Esophagus (tissue), 2 donors: ENCODE measurements around the gene AQP3. TPM values are rescaled to one million over a fixed set of nuclear protein-coding genes. Genes with fewer than 3 reads are reported as not detected.

Source experiments
- H3K27ac ChIP-seq, 2 donors: one replicate each; pipeline ENCODE4 v1.5.1; 2013; ENCODE audit warnings: low read depth in 2 of 2, mild to moderate bottlenecking in 2 of 2, inconsistent platforms in 1 of 2, low read length in 1 of 2, moderate library complexity in 1 of 2
- H3K27me3 ChIP-seq, 2 donors: one replicate each; pipeline ENCODE4 v1.6.1; 2013; ENCODE audit warnings: low read length in 2 of 2, control low read depth in 1 of 2, mild to moderate bottlenecking in 1 of 2; ENCODE audit not compliant: insufficient read depth in 2 of 2, control insufficient read depth in 1 of 2
- H3K36me3 ChIP-seq, 2 donors: one replicate each; pipeline ENCODE4 v1.6.1; 2013; ENCODE audit warnings: low read length in 1 of 2; ENCODE audit not compliant: control insufficient read depth in 2 of 2, insufficient read depth in 2 of 2
- H3K4me1 ChIP-seq, 2 donors: one replicate each; pipeline ENCODE4 v1.6.1; 2013; ENCODE audit warnings: low read length in 1 of 2; ENCODE audit not compliant: control insufficient read depth in 2 of 2, insufficient read depth in 2 of 2
- H3K4me3 ChIP-seq, 2 donors: one replicate each; pipeline ENCODE4 v1.5.1; 2013; ENCODE audit warnings: low read length in 2 of 2, mild to moderate bottlenecking in 2 of 2, low read depth in 1 of 2, moderate library complexity in 1 of 2
- H3K9me3 ChIP-seq, 2 donors: one replicate each; pipeline ENCODE4 v1.6.1; 2013; ENCODE audit warnings: mild to moderate bottlenecking in 2 of 2, low read depth in 1 of 2, low read length in 1 of 2, moderate library complexity in 1 of 2; ENCODE audit not compliant: control insufficient read depth in 2 of 2, insufficient read depth in 1 of 2
- WGBS, 2 donors: extraction: QIAGEN DNeasy Blood & Tissue Kit; methylation state at CpG; one replicate each; pipeline ENCODE4 v1.1.7; 2013; 5-methylcytosine and 5-hydroxymethylcytosine counted together
- polyA plus RNA-seq, 2 donors: library from polyadenylated mRNA; stranded (reverse); fragments of 200-250 nt; gene quantifications; one replicate each; pipeline ENCODE4 v1.2.3, GENCODE V29; 2013
- donor health status: healthy with polysubstance abuse.
- donor health status: Bipolar disorder and iron deficiency.

Gene AQP3
- polyA plus RNA-seq, 2 donors: 933 to 1,009 TPM

DNA sequence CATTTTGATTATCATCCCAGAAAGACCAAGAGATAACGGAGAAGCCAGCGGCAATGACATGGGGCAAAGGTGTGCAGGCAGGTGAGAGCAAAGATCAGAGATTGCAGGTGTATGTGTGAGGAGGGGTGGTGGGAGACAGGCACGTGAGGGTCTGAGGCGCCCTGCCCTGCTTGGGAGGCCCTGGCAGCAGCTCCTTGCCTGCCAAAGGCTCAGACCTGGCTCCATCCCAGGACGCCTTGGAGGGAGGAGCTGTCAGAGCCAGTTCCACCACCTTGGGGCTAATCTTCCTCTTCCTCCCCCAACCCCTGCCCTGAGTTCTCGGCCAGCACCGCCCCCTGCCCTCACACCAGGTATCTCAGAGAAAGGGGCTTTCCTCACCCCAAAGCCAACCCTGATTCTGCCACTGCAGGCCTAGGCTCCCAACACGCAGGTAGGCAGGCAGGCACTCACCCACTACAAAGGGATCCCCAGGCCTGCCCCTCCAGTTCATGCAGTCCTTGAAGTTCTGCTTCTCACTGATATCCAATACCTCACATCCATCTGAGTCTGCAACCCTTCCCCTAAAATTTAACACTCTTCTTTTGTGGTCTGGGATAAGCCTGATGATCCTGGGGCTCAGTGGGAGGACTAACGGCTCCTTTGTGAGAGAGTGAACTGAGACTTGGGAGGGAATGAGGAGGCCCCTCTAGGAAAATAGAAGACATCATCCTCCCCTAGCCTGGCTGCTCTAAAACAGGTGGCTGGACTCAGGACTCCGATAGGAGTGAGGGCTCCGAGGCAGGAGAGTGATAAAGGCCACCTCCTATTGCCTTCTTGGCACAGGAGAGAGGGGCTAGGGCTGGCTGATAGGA is 1.8 kb downstream of the AQP3 start:
- peak overlapping the region; percentile 86 to 88 for H3K4me3 ChIP-seq

DNA sequence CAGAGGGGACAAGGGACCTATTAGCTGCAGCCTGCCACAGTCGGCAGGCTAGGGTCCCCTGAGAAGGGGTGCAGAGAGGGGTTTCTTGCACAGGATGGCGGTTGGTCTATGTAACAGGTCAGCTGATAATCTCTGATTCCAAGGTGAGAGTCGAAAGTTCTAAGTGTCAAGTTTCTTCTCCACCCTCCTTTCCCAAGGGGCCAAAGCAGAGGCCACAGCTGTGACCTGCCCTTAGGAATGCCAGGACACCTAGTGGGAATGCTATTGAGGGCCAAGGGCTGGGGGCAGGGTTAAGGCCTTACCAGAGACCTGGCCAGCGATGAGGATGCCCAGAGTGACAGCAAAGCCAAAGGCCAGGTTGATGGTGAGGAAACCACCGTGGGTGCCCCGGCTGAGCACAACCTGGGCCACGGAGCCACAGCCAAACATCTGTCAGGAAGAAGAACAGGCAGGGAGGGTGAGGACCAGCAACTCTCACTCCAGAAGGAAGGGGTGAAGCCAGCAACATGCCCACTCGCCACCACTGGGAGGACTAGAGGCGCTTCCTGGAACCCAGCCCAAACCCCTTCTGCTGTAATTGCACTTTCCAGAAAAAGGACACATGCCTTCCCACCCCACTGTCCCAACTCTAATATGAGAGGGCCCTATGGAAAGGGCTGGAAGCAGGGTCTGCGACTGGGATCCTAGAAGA is 3.8 kb downstream of the AQP3 start:
- Histone ChIP-seq H3K4me1 (peaks cover 9 to 44% of the 10 kb centered on the region in 2 donors), H3K36me3 (peaks cover 8 to 38% of the 10 kb centered on the region in 2 donors), H3K9me3 (no peaks in the 10 kb centered on the region), H3K27ac (peak overlapping the region; percentile 90 to 93), H3K4me3 (peak overlapping the region; percentile 22 to 86), H3K27me3 (no peaks in the 10 kb centered on the region)
- 56 to 61% methylated on average over 10 of the region's 10 CpGs for WGBS, 2 donors

More for the DNA sequence above, 1.8 kb downstream of the AQP3 start:
- Histone ChIP-seq H3K27me3 (no peaks in the 10 kb centered on the region), H3K36me3 (peaks cover 8 to 34% of the 10 kb centered on the region in 2 donors), H3K27ac (peak overlapping the region; percentile 89 to 95), H3K4me1 (peaks cover 5 to 35% of the 10 kb centered on the region in 2 donors), H3K9me3 (no peaks in the 10 kb centered on the region)
- whole genome bisulfite sequencing, 2 donors: 52 to 54% methylated on average over 11 of the region's 11 CpGs

DNA sequence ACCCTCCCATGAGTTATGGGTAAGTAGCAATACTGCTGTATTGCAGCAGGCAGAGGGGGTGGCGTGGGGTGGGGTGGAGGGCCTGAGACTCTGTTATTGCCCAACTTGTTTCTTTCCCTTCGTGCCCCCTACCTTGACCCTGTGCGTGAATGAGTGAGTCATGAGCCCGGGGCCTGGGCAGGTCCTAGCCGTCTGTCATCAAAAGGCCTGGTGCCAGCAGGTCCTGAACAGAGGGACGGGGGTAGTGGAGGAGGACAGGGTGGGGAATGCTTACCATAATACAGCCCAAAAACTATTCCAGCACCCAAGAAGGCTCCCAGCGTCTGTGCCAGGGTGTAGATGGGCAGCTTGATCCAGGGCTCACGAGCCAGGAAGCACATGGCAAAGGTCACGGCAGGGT is 4.3 kb downstream of the AQP3 start:
- H3K36me3 ChIP-seq: peaks cover 8 to 38% of the 10 kb centered on the region in 2 donors
- H3K4me3 ChIP-seq: peak overlapping the region; percentile 5 to 86
- WGBS, 2 donors: 60 to 69% methylated on average over 9 of the region's 9 CpGs
- H3K27me3 ChIP-seq: no peaks in the 10 kb centered on the region
- peaks cover 7 to 41% of the 10 kb centered on the region in 2 donors for H3K4me1 ChIP-seq
- H3K27ac ChIP-seq: peak overlapping the region; percentile 90 to 93
- H3K9me3 ChIP-seq: no peaks in the 10 kb centered on the region

DNA sequence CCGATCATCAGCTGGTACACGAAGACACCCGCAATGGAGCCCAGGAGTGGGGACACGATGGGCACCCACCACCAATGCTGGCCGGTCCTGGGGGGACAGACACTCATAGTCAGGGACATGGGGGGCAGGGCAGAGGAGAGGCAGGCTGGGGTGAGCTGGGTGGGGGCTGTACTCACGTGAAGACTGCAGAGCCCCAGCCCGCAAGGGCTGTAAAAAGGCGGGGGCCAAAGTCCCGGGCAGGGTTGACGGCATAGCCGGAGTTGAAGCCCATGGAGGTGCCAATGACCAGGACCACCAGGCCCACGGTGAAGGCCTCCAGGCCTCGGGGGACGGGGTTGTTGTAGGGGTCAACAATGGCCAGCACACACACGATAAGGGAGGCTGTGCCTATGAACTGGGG is 5.3 kb downstream of the AQP3 start:
- H3K4me3 ChIP-seq: peak overlapping the region in 1 of 2 donors; percentile 26
- H3K27ac ChIP-seq: peak overlapping the region; percentile 90 to 93
- whole genome bisulfite sequencing, 2 donors: 73 to 87% methylated on average over 15 of the region's 15 CpGs

DNA sequence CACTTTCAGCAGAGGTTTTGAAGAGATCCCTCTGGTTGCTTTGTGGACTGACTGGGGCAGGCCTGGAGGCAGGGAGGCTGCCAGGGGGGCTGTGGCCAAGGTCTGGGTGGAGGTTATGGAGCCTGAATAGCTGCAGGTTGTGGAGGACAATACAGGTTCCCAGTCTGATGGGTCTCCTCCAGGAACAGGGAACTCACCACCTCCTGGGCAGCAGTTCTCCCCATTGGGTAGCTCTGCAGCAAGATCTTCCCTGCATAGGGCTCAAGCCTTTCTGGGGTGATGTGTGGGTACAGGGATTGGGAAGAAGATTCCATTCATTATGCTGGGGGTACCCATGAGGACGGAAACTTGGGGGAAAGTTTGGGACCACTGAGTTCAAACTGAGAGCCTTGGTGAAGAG is 6.8 kb downstream of the AQP3 start:
- no peaks in the 10 kb centered on the region for H3K27me3 ChIP-seq
- 91 to 94% methylated on average over 1 of the region's 1 CpG for WGBS, 2 donors
- H3K27ac ChIP-seq: peak overlapping the region; percentile 90 to 96
- peaks cover 8 to 34% of the 10 kb centered on the region in 2 donors for H3K36me3 ChIP-seq
- H3K9me3 ChIP-seq: no peaks in the 10 kb centered on the region
- no peak overlapping the region for H3K4me3 ChIP-seq
- H3K4me1 ChIP-seq: peaks cover 7 to 44% of the 10 kb centered on the region in 2 donors

More for the DNA sequence above, 5.3 kb downstream of the AQP3 start:
- Histone ChIP-seq H3K36me3 (peaks cover 8 to 38% of the 10 kb centered on the region in 2 donors), H3K27me3 (no peaks in the 10 kb centered on the region), H3K4me1 (peaks cover 7 to 36% of the 10 kb centered on the region in 2 donors), H3K9me3 (no peaks in the 10 kb centered on the region)

DNA sequence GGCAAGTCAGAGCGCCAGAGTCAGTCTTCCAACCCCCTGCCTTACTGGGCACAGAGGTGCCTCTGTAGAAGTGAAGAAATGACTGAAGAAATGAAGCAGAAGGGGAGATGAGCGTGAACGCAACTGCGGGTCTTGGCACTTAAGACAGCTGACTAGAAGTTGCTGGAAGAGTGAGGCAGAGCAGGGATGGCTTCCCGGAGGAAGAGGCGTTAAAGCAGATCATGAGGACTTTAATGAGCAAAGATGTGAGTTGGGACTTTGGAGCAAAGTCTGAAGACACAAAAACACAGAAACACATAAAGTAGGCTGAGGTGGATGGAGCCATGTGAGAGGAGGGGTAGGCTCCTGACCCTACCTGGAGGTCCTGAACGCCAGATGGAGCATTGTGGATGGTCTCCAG is 7.2 kb downstream of the AQP3 start:
- Histone ChIP-seq H3K27ac (peak overlapping the region; percentile 90 to 96), H3K4me1 (peaks cover 7 to 43% of the 10 kb centered on the region in 2 donors), H3K27me3 (no peaks in the 10 kb centered on the region), H3K36me3 (peaks cover 8 to 32% of the 10 kb centered on the region in 2 donors), H3K9me3 (no peaks in the 10 kb centered on the region), H3K4me3 (no peak overlapping the region)
- WGBS, 2 donors: 75 to 81% methylated on average over 7 of the region's 7 CpGs

DNA sequence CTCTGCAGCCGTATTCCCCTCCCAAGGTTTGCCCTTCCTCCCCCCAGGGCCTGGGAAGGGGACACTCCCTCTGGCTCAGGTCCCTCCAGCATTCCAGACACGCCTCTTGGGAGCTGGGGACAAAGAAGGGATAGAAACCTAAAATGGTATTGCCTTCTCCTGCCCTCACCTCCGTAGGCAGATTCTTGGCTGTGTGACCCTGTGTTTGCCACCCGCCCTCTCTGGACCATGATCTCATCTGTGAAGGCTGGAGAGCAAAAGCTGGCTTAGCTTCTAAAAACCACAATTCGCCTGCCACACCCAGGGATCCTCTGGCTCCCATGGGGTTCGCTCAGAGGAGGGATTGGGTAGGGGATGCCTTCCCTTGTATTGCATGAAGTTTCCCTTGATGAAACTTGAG is 7.7 kb downstream of the AQP3 start:
- peak overlapping the region; percentile 90 to 96 for H3K27ac ChIP-seq
- H3K9me3 ChIP-seq: no peaks in the 10 kb centered on the region
- peaks cover 7 to 43% of the 10 kb centered on the region in 2 donors for H3K4me1 ChIP-seq
- no peaks in the 10 kb centered on the region for H3K27me3 ChIP-seq
- H3K4me3 ChIP-seq: no peak overlapping the region
- peaks cover 8 to 30% of the 10 kb centered on the region in 2 donors for H3K36me3 ChIP-seq
- 35 to 40% methylated on average over 6 of the region's 6 CpGs for WGBS, 2 donors

DNA sequence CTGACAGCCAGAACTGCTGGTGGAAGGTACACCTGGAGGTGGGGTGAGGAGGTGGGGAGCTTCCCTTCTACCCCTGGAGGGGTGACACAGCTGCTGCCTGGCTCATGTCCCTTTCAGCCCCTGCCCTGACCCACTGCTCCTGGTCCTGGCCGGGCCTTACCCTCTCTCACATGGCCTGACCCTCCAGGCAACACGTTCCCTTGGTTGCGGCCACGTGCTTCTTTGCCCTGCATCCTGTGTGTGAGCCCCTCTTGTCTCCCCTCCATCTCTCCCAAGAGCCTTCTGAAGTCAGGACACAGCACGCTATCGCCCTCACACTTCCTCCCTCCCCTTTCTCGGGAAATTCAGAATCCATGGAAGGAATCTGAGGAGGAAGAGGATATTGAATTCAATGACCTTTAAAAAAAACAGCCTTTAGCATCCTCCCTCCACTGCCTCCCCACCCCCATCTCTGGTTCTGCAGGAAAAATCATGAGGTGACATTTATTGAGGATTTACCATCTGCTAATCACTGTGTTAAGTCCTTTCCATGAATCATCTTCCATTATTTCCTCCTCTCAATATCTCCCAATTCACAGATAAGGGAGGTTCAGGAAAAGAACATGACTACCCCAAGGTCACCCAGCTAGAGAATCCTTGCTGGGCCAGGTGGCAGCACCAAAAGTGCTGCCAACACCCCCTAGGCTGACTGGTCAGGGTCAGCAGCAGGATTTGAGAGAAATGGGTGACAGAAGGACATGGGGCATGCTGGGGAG is 8.3 kb downstream of the AQP3 start:
- peaks cover 8 to 30% of the 10 kb centered on the region in 2 donors for H3K36me3 ChIP-seq
- no peaks in the 10 kb centered on the region for H3K27me3 ChIP-seq
- H3K4me3 ChIP-seq: no peak overlapping the region
- 64 to 68% methylated on average over 7 of the region's 7 CpGs for WGBS, 2 donors
- H3K27ac ChIP-seq: peak overlapping the region; percentile 90 to 96
- H3K9me3 ChIP-seq: no peaks in the 10 kb centered on the region
- H3K4me1 ChIP-seq: peaks cover 7 to 49% of the 10 kb centered on the region in 2 donors

DNA sequence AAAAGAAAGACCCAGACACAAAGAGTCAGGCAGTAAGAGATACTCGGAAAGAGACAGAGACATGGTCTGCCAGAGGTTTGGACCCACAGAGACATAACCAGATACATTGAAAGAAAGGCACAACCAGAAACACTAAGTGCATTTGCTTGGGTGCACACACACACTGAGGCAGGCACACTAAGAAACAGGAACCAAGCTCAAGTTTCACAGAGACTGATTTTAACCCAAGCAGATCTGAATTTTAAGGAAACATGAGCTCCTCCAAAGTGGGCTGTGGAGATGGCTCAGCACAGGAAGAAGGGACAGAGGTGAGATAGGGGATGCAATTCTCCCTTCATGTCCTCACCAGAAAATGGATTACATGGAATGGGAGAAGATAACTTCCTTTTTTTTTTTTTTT is 9.5 kb downstream of the AQP3 start:
- peaks cover 4 to 46% of the 10 kb centered on the region in 2 donors for H3K4me1 ChIP-seq
- no peaks in the 10 kb centered on the region for H3K27me3 ChIP-seq
- no peaks in the 10 kb centered on the region for H3K9me3 ChIP-seq
- H3K4me3 ChIP-seq: no peak overlapping the region
- WGBS, 2 donors: 73 to 79% methylated on average over 1 of the region's 1 CpG
- peaks cover 3 to 19% of the 10 kb centered on the region in 2 donors for H3K36me3 ChIP-seq
- peak overlapping the region; percentile 64 to 78 for H3K27ac ChIP-seq
